ENCODE measurements around the gene NRG2.

DNA sequence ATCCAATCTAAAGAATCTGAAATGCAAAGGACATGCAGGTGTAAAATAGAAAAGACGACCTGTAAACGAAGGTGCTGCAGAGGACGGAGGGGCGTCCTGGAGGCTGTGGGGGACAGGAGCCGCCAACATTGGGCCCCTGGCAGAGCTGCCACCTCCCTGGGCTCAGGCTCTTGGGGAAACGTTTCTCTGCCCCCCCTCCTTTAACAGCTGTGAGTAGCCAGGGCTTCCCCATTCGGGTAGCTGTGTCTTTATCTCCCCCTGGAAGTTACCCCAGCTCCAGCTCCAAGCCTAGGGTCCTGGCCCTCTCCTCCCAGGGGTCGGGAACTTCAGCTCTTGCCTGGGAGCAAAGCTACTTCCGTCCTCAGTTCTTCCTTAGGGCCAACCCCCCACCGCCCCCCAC lies 196.0 kb downstream of the NRG2 start:
- TF ChIP-seq CTCF (IDR thresholded peaks at IDR 0.05) (no peak), POLR2AphosphoS5 (IDR thresholded peaks at IDR 0.05) (no peak)
